Kasumi-1 (cell line): ENCODE data around the gene PIK3C2A.

Experiments
- DNase-seq, 2 experiments: peaks; one replicate each; lab custom pipeline; 2025; lab: John Stamatoyannopoulos, UW

PIK3C2A gene

DNA sequence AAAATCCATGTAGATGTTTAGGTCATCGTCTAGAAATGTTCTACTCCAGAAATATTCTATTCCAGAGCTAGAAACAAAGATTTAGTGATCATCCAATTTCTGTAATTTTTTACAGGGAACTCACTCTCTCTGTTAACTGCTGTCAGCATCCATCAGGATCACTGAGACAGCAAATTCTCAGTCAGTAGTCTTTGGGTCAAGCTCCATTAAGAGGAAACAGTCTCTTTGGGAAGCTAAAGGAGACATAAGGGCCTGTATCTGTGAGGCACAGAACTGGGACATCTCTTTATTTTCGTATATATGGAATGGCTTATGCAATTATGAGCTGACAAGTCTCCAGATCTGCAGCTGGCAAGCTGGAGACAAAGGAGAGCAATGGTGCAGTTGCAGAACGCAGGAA is 48.3 kb downstream of the PIK3C2A start:
- DNase-seq, result no peak
